ENCODE measurements around the gene BAIAP2. TPM values are rescaled to one million over a fixed set of nuclear protein-coding genes. Genes with fewer than 3 reads are reported as not detected.

Gene BAIAP2
- polyA plus RNA-seq, 3 donors = 8.6 to 17.0 (median 11.2) TPM

- Mint-ChIP-seq H3K9me3 (peaks cover 0 to 3% (median 0%) of the 10 kb centered on the region in 7 donors), H3K36me3 (peaks cover 53 to 65% of the 10 kb centered on the region in 2 donors), H3K4me3 (no peak overlapping the region), H3K27me3 (ENCODE audit: low read depth in 3 of 3) (peaks cover 5 to 7% (median 6%) of the 10 kb centered on the region in 3 donors), H3K4me1 (peaks cover 15% of the 10 kb centered on the region), H3K27ac (no peak overlapping the region)
- H3K36me3 ChIP-seq (replicated peaks in 1 of 2; ENCODE audit: control insufficient read depth in 1 of 2, insufficient read depth in 2 of 2, low read length in 2 of 2) = peaks cover 56 to 57% of the 10 kb centered on the region in 2 donors
- no peak overlapping the region for H3K27ac ChIP-seq (ENCODE audit: low read depth in 1 of 2, low read length in 2 of 2)
- DNase-seq = peak in 1 of 3 donors; percentile 3
- H3K9ac ChIP-seq (ENCODE audit: insufficient read depth, low read length, poor library complexity, severe bottlenecking) = no peak overlapping the region
- H4K20me1 ChIP-seq (ENCODE audit: insufficient read depth, low read length) = peaks cover 23% of the 10 kb centered on the region
- intact Hi-C loops (cut with micrococcal nuclease) = no loop called here
- H3K9me3 ChIP-seq (replicated peaks in 1 of 2; ENCODE audit: control insufficient read depth in 1 of 2, insufficient read depth in 1 of 2, low read length in 2 of 2) = no peaks in the 10 kb centered on the region
- no peak overlapping the region for H2AFZ ChIP-seq (ENCODE audit: insufficient read depth, low read depth, low read length, poor library complexity, severe bottlenecking)
- peaks cover 16% of the 10 kb centered on the region for H3K79me2 ChIP-seq (ENCODE audit: insufficient read depth, low read length)
- no peak for TF ChIP-seq CTCF (IDR thresholded peaks at IDR 0.05)
- H3K4me2 ChIP-seq (replicated peaks; ENCODE audit: extremely low read depth, low read length, poor library complexity, severe bottlenecking) = no peak overlapping the region
- H3K27me3 ChIP-seq (ENCODE audit: control insufficient read depth in 2 of 2, insufficient read depth in 2 of 2, low read length in 2 of 2) = peaks cover 0 to 4% of the 10 kb centered on the region in 2 donors
- WGBS (ENCODE audit: insufficient coverage) = 84% methylated on average over 17 of the region's 25 CpGs
- peaks cover 14 to 18% of the 10 kb centered on the region in 2 donors for H3K4me1 ChIP-seq (ENCODE audit: control insufficient read depth in 1 of 2, insufficient read depth in 2 of 2, low read length in 2 of 2)
- no peak overlapping the region for H3K4me3 ChIP-seq (replicated peaks in 1 of 3; ENCODE audit: low read depth in 2 of 3, low read length in 3 of 3)
Measured at GRCh38 chr17:80996422-80997305, 38.3 kb upstream of the BAIAP2 start.

GRCh38 chr17:80997424-80998117 is 37.4 kb upstream of the BAIAP2 start:
- Mint-ChIP-seq H3K4me3 (no peak overlapping the region), H3K9me3 (peaks cover 0 to 5% (median 0%) of the 10 kb centered on the region in 7 donors), H3K27me3 (ENCODE audit: low read depth in 3 of 3) (peaks cover 11 to 16% (median 13%) of the 10 kb centered on the region in 3 donors), H3K4me1 (peaks cover 21% of the 10 kb centered on the region), H3K36me3 (peaks cover 53 to 65% of the 10 kb centered on the region in 2 donors), H3K27ac (no peak overlapping the region)
- intact Hi-C loops (cut with micrococcal nuclease) = no loop called here
- no peak for DNase-seq
- Histone ChIP-seq H3K36me3 (replicated peaks in 1 of 2; ENCODE audit: control insufficient read depth in 1 of 2, insufficient read depth in 2 of 2, low read length in 2 of 2) (peaks cover 56 to 57% of the 10 kb centered on the region in 2 donors), H3K4me2 (replicated peaks; ENCODE audit: extremely low read depth, low read length, poor library complexity, severe bottlenecking) (no peak overlapping the region), H2AFZ (ENCODE audit: insufficient read depth, low read depth, low read length, poor library complexity, severe bottlenecking) (no peak overlapping the region), H3K27me3 (ENCODE audit: control insufficient read depth in 2 of 2, insufficient read depth in 2 of 2, low read length in 2 of 2) (peaks cover 2 to 13% of the 10 kb centered on the region in 2 donors), H3K27ac (ENCODE audit: low read depth in 1 of 2, low read length in 2 of 2) (no peak overlapping the region), H3K79me2 (ENCODE audit: insufficient read depth, low read length) (peaks cover 12% of the 10 kb centered on the region), H3K9ac (ENCODE audit: insufficient read depth, low read length, poor library complexity, severe bottlenecking) (no peak overlapping the region), H3K4me3 (replicated peaks in 1 of 3; ENCODE audit: low read depth in 2 of 3, low read length in 3 of 3) (no peak overlapping the region), H3K4me1 (ENCODE audit: control insufficient read depth in 1 of 2, insufficient read depth in 2 of 2, low read length in 2 of 2) (peaks cover 13 to 16% of the 10 kb centered on the region in 2 donors), H4K20me1 (ENCODE audit: insufficient read depth, low read length) (peaks cover 21% of the 10 kb centered on the region), H3K9me3 (replicated peaks in 1 of 2; ENCODE audit: control insufficient read depth in 1 of 2, insufficient read depth in 1 of 2, low read length in 2 of 2) (no peaks in the 10 kb centered on the region)
- WGBS (ENCODE audit: insufficient coverage) = 75% methylated on average over 31 of the region's 32 CpGs
- TF ChIP-seq CTCF (IDR thresholded peaks at IDR 0.05) = no peak
